HL-60 (cell line): ENCODE measurements around the gene CELSR2.

ENCODE experiments used
- CTCF ChIP-seq: IDR thresholded peaks from one replicate; pipeline ENCODE4 v1.5.1; 2011; ENCODE audit warnings: low read length, control low read depth, inconsistent platforms; ENCODE audit not compliant: insufficient read depth
- GABPA ChIP-seq: IDR thresholded peaks from 2 replicates; pipeline ENCODE4 v1.6.1; 2012; ENCODE audit warnings: low read depth
- POLR2AphosphoS5 ChIP-seq: IDR thresholded peaks from 2 replicates; pipeline ENCODE4 v1.6.1; 2012; ENCODE audit warnings: low read depth

DNA sequence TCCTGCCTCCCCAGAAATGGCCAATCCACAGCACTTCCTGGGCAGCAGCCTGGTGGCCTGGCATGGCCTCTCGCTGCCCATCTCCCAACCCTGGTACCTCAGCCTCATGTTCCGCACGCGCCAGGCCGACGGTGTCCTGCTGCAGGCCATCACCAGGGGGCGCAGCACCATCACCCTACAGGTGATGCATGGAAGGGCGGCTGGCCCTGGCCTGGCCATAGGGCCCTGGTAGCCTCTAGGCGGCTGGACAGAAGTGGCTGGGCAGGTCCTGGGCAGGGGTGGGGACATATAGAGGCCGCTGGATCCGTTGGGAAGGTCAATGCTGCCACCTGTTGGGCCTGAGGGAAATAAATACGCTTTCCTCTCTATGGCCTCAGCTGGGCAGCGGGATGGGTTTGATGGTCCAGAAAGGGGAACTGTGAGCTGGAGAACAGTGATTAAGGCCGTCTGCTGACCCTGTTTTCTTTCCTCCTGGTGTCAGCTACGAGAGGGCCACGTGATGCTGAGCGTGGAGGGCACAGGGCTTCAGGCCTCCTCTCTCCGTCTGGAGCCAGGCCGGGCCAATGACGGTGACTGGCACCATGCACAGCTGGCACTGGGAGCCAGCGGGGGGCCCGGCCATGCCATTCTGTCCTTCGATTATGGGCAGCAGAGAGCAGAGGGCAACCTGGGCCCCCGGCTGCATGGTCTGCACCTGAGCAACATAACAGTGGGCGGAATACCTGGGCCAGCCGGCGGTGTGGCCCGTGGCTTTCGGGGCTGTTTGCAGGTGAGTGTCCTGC, 14.4 kb downstream of the CELSR2 start:
- TF ChIP-seq CTCF (peak; percentile 97), GABPA (no peak), POLR2AphosphoS5 (no peak)
